Kidney (tissue), 14 donors: ENCODE data around the gene ERBB4. TPM values are rescaled to one million over a fixed set of nuclear protein-coding genes. Genes with fewer than 3 reads are reported as not detected.
A peak's percentile ranks its signal among the peaks of the same experiment; 100 is the strongest.
"Not testable (repeated sequence)": the region's sequence is repeated elsewhere in the genome, so short reads cannot be mapped to it uniquely, and the experiment has no call there.

ENCODE experiments used
- DNase-seq, 5 donors: peaks; one replicate each; pipeline ENCODE4 v3.0.0-alpha.2; 2013 to 2020
- FAIRE-seq: peaks from 2 replicates; lab custom pipeline; 2012; peaks lifted over from hg19 to GRCh38; lab: Jason Lieb, UNC
- H3K27ac ChIP-seq, 2 donors: one replicate each; pipeline ENCODE4 v1.7.0; 2013; ENCODE audit warnings: low read depth in 2 of 2, low read length in 2 of 2, inconsistent platforms in 1 of 2
- H3K27me3 ChIP-seq: one replicate; pipeline ENCODE4 v1.7.1; 2013; ENCODE audit warnings: low read length, inconsistent platforms; ENCODE audit not compliant: control insufficient read depth, insufficient read depth
- H3K36me3 ChIP-seq, 3 donors: one replicate each; pipeline versions ENCODE4 v1.7.0 to v1.7.1; 2013; ENCODE audit warnings: low read length in 3 of 3, control low read depth in 1 of 3, inconsistent platforms in 1 of 3; ENCODE audit not compliant: insufficient read depth in 3 of 3, control insufficient read depth in 2 of 3
- H3K4me1 ChIP-seq, 3 donors: one replicate each; pipeline versions ENCODE4 v1.7.0 to v1.7.1; 2013; ENCODE audit warnings: low read length in 3 of 3, inconsistent platforms in 1 of 3, low read depth in 1 of 3; ENCODE audit not compliant: control insufficient read depth in 2 of 3, insufficient read depth in 2 of 3
- H3K4me3 ChIP-seq, 3 donors: one replicate each; pipeline versions ENCODE4 v1.7.0 to v1.8.1; 2013; ENCODE audit warnings: low read length in 3 of 3, control low read depth in 1 of 3, inconsistent platforms in 1 of 3
- H3K9ac ChIP-seq, 3 donors: one replicate each; pipeline versions ENCODE4 v1.7.0 to v1.7.1; 2013; ENCODE audit warnings: low read length in 3 of 3, control low read depth in 1 of 3, inconsistent platforms in 1 of 3
- H3K9me3 ChIP-seq, 3 donors: one replicate each; pipeline versions ENCODE4 v1.7.0 to v1.7.1; 2013; ENCODE audit warnings: low read length in 3 of 3, control low read depth in 1 of 3, inconsistent platforms in 1 of 3; ENCODE audit not compliant: control insufficient read depth in 2 of 3, insufficient read depth in 1 of 3
- CTCF ChIP-seq: IDR thresholded peaks from 3 replicates; pipeline ENCODE4 v1.5.1; 2012; ENCODE audit warnings: mild to moderate bottlenecking, moderate library complexity, borderline replicate concordance; ENCODE audit not compliant: insufficient read depth; ENCODE audit errors: extremely low read depth
- intact Hi-C: fragments of 100-400 bp; cut with DNase I; formaldehyde crosslinking; loops from one replicate; pipeline ENCODE4 v1.11.1; 2022
- polyA plus RNA-seq: library from polyadenylated mRNA; stranded (reverse); fragments of 350-450 nt; fragmentation: Illumina TruSeq; extraction: RNeasy Lipid Tissue Mini Kit (QIAGEN cat#74804); gene quantifications from one replicate; pipeline ENCODE4 v1.2.3, GENCODE V29; 2014; ENCODE audit warnings: low read depth, low replicate concordance; ENCODE audit not compliant: insufficient read depth
- total RNA-seq: library from RNA; stranded (reverse); fragmentation: NEBNext Ultra II Directional; extraction: Animal tissue kit (Norgen Biotek cat#: 25700); gene quantifications from one replicate; pipeline ENCODE4 v1.2.1, GENCODE V29; 2021
- donor health status: control.
- donor health status: control.
- donor health status: control.
- donor health status: control.
- donor health status: control.
- donor health status: DM: yes; HTN: yes; CAD: no.
- donor health status: Normal renal cell carcinoma (clear cell type).

Gene ERBB4
- total and polyA plus RNA-seq, 2 donors from 2014 or later = 3.9 to 152 TPM

GRCh38 chr2:212242724-212243123 lies 295.9 kb downstream of the ERBB4 start:
- intact Hi-C loops = no loop called here
- Histone ChIP-seq H3K4me3 (no peak overlapping the region), H3K27me3 (no peaks in the 10 kb centered on the region), H3K4me1 (no peaks in the 10 kb centered on the region), H3K9ac (no peak overlapping the region), H3K36me3 (no peaks in the 10 kb centered on the region), H3K27ac (no peak overlapping the region), H3K9me3 (no peaks in the 10 kb centered on the region)
- no peak for FAIRE-seq
- TF ChIP-seq CTCF = no peak
- no peak for DNase-seq

- intact Hi-C loops, H3K9ac ChIP-seq: not testable (repeated sequence)
These were observed 300.4 kb downstream of the ERBB4 start for GRCh38 chr2:212238152-212238551.

GRCh38 chr2:212237350-212238095 lies 301.1 kb downstream of the ERBB4 start:
- intact Hi-C loops = no loop called here
- no peaks in the 10 kb centered on the region for H3K27me3 ChIP-seq
- no peak overlapping the region for H3K4me3 ChIP-seq
- H3K4me1 ChIP-seq = no peaks in the 10 kb centered on the region
- H3K9me3 ChIP-seq = no peaks in the 10 kb centered on the region
- H3K27ac ChIP-seq = no peak overlapping the region
- H3K9ac ChIP-seq = no peak overlapping the region
- no peak for TF ChIP-seq CTCF
- peak in 4 of 5 donors; percentile 47 to 67 (median 54) for DNase-seq
- H3K36me3 ChIP-seq = no peaks in the 10 kb centered on the region
- no peak for FAIRE-seq

More at GRCh38 chr2:212238152-212238551, 300.4 kb downstream of the ERBB4 start:
- H3K27me3 ChIP-seq, H3K27ac ChIP-seq, FAIRE-seq, H3K36me3 ChIP-seq, H3K4me1 ChIP-seq, H3K4me3 ChIP-seq, DNase-seq, H3K9me3 ChIP-seq: not testable (repeated sequence)

- FAIRE-seq (no peak), DNase-seq (no peak)
- Histone ChIP-seq H3K27me3 (no peaks in the 10 kb centered on the region), H3K9me3 (no peaks in the 10 kb centered on the region), H3K4me1 (no peaks in the 10 kb centered on the region), H3K27ac (no peak overlapping the region), H3K9ac (no peak overlapping the region), H3K4me3 (no peak overlapping the region), H3K36me3 (no peaks in the 10 kb centered on the region)
- no peak for TF ChIP-seq CTCF
- intact Hi-C loops = no loop called here
These were observed 309.8 kb downstream of the ERBB4 start for GRCh38 chr2:212228743-212229171.
